Dedifferentiated amniotic fluid mesenchymal stem cell (primary cell): ENCODE results near the gene AMN1.
"Not testable (repeated sequence)": the region's sequence is repeated elsewhere in the genome, so short reads cannot be mapped to it uniquely, and the experiment has no call there.

ENCODE experiments used
- DNase-seq: peaks from one replicate; pipeline ENCODE4 v3.0.0-alpha.2; 2016; ENCODE audit errors: extremely low spot score

Gene AMN1

DNA sequence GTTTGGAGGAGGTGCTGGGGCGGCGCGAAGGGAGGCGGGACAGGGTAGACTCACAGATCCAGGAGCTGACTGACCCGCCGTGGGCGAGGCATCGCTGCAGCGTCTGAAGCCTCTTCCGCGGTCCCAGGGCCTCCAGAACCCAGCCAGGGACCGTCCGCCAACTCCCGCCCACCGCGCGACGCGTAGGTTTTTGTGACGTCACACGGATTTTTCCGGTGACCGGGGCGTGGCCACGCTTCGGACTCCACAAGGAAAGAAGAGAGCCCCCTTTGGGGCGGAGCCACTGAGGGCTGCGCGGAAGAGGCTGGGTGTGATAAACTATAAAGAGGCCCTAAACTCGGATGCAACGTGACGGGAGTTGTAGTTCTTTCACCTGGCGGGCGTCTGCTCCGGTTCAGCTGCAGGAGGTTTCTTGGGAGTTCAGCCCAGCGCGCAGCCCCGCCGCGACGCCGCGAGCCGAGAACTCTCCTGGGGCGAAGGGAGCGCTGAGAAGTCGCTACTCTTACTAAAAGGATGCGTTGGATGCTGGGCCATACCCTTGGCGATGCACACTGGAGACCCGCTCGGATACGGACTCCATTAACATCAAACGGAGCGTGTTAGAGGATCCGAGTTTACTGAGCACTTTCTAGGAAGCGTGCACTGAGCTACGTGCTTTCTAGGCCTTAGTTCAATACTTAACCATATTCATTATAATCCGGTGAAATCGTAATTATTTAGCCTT, at the start of gene AMN1:
Gene AMN1 (minus strand): TSS at position 105 of the 724 bp plus-strand sequence. CDS start 13 bp downstream, at position 92.
- peak; percentile 96 for DNase-seq

DNA sequence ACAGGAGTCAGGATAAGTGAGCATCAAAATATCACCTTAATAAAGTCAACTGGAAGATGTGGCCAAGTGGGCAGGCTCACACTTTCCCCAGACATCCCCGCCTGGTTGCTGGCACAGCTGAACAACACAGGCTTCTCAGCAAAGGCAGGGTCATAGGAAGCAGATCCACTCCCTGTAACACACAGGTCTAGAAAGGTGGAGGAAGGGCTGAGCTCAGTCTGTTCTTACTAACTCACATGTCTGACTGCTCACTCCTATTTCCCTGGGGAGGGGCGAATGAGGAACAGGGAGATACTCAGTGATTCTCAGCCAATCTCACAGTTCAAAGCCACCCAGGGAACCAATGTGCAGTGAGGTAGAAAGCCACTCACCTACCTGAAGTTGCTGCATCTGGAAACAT, 45.0 kb upstream of the AMN1 start:
- DNase-seq: no peak

GRCh38 chr12:31773223-31773750, 44.5 kb upstream of the AMN1 start:
- no peak for DNase-seq

DNA sequence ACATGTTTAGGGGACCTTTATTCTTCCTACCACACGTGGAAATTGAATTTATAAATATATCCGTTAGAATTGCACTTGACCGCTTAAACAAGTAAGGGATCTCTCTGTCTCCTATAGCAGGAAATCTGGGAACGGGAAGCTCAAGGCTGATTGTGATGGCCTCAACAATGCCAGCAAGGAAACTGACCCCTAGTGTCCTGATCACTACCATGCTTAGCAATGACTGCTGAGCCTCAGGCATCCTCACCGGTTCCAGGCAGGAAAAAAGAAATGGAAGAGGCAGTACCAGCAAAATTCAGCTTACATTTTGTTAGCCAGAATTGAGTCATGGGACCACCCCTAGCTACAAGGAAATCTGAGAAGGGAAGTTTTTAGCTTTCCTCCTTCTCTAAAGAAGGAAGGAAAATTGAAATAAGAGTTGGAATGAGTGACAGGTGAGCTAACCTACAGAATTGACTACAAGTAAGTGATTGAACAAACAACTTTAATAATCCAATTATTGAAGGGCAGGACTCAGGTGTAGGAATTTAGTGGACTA, 43.9 kb upstream of the AMN1 start:
- no peak for DNase-seq

- no peak for DNase-seq
Observed at GRCh38 chr12:31772186-31772585, 43.4 kb upstream of the AMN1 start.

- DNase-seq: no peak
Observed at GRCh38 chr12:31768046-31768445, 39.2 kb upstream of the AMN1 start.

GRCh38 chr12:31765931-31766330, 37.1 kb upstream of the AMN1 start:
- no peak for DNase-seq

DNA sequence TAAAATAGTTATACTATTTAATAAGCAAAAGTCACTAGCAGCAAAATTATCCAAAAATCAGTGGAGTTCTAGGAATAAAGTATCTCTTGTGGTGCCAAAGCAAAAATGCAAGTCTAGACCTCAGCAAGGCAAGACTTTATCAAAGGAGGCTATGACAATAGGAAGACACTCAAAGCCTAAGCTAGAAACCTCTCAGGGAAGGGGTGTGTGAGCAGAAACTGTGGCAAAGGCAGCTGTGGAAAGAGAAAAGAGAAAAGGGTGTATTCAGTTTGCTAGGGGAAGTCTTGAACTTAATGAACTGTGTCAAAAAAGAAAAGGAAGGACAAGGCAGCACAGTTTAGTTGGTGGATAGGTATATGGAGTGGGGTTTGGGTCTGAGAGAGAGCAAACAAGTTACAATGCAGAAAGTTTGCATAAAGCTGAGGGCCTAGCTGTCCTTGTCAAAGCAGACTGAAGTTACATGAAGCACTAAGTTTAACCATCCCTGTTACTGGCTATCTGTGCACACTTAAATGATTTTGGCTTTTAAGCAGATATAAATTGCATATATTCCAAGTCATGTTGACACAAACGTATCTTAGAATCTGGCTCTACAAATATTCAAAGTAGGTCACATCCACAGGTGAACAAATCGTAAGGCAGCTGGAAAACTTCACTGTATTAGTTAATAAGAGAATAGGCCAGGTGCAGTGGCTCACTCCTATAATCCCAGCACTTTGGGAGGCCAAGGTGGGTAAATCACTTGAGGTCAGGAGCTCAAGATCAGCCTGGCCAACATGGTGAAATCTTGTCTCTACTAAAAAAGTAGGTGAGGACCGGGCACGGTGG, 31.0 kb upstream of the AMN1 start:
- DNase-seq: no peak

DNA sequence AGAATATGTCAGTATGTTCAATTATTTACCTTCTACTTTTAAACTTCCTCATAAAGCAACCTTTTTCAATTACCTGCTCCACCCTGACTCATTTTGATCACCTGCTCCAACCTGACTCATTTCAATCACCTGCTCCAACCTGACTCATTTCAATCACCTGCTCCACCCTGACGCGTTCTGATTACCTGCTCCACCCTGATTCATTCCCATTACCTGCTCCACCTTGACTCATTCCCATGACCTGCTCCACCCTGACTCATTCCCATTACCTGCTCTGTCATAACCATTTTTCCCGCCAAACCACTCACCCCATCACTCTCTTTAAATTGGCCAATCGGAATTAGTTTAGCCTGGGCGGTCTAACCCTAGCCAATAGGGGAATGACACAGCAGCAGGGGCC, 29.5 kb upstream of the AMN1 start:
- not testable (repeated sequence) for DNase-seq

DNA sequence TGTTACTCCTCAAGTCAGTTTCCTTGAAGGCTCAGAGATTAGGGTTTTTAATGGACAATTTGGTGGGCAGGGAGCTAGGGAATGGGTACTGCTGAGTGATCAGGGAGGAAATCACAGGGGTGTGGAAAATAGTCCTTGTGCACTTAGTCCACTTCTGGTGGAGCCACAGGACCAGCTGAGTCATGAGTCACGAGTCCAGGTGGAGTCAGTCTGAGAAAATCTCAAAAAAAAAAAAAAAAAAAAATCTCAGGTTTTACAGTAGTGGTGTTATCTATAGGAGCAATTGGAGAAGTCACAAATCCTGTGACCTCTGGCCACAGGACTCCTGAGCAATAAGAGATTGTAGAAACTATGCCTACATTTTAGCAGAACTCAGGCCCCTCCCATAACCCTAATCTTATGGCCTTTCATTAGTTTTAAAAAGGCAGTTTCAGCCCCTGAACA, 28.2 kb upstream of the AMN1 start:
- no peak for DNase-seq

DNA sequence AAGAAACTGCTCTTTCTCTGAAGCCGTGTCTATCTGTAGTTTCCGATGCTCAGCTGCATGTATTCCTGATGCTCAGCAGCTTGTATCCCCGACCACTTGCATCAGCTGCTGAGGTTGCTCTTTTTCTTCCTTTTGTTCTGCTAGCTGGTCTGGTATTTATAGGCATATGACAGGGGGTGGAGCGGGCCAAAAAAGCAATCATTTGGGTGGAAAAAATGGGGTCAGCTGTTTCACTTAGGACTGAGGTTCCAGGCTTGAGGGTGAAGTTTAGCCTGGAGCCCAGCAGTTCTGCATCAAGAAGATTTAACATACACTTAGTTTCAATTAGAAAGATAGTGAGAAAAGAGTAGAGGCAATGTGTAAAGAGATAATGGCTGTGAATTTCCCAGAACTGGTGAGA, 23.6 kb upstream of the AMN1 start:
- DNase-seq: no peak

DNA sequence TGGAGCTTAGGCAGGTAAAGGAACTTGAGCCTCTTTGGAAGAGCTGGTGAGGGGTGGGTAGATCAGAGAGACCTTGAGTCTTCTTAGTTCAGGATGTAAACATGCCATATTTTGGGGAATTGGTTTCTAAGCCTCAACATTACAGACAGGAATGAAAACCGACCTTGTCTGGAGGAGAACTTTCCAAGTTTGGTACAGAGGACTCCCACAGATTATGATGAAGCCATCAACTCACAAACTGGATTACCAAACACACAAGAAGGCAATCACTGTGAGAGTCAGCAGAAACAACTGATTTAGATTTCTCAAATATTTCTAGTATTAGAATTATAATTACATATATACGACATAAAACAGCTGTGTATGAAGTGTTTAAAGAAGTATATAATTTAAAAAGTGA, 22.3 kb upstream of the AMN1 start:
- DNase-seq: no peak

GRCh38 chr12:31750747-31751039, 21.9 kb upstream of the AMN1 start:
- DNase-seq: no peak

- peak; percentile 58 for DNase-seq
Observed at GRCh38 chr12:31749024-31749704, 20.3 kb upstream of the AMN1 start.

- no peak for DNase-seq
Observed at GRCh38 chr12:31745242-31745641, 16.4 kb upstream of the AMN1 start.

GRCh38 chr12:31744363-31744762, 15.5 kb upstream of the AMN1 start:
- not testable (repeated sequence) for DNase-seq

GRCh38 chr12:31742891-31743290, 14.1 kb upstream of the AMN1 start:
- DNase-seq: no peak

- DNase-seq: no peak
Observed at GRCh38 chr12:31740628-31741027, 11.8 kb upstream of the AMN1 start.

DNA sequence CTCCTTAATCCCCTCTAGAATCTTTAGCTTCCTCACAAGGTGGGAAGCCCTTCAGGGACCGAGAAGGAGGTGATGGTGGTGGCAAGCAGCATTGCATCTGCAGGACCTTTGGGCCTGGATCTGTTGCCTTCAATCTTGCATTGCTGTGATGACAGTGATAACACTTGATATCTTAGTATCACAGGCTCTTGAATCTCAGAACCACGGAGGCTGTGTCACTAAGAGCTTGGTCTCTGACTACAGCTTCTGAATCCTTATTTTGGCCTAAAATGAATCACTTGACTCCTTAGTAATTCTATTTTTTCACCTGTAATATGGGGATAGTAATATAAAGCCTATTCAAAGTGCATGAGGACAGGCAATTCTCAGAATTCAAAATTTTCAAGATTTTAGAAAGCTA, 8.9 kb upstream of the AMN1 start:
- no peak for DNase-seq

GRCh38 chr12:31737345-31737744, 8.5 kb upstream of the AMN1 start:
- DNase-seq: no peak

GRCh38 chr12:31736472-31736871, 7.7 kb upstream of the AMN1 start:
- peak; percentile 24 for DNase-seq
